ENCODE results near the gene SRD5A1.
"Not testable (repeated sequence)": the region's sequence is repeated elsewhere in the genome, so short reads cannot be mapped to it uniquely, and the experiment has no call there.

Gene SRD5A1

DNA sequence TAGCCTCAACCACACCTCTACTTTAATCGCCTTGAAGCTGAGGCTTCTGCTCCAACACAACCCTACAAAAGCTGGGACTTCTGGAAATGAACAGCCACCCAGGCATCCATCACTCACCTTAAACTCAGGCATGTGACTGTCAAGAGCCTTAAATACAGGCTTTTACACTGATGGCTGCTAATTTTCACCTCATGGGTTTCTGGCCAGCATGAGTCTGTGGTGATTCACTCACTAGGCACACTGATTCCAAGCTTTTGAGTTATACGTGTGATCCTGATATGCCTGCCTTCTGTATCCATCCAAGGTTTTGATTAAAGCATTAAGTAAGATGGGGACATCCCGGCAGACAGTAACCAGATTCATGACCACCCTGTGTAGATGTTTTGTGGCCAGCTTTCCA, 9.3 kb upstream of the SRD5A1 start:
- Mint-ChIP-seq H3K4me3 (no peak overlapping the region), H3K9me3 (no peaks in the 10 kb centered on the region), H3K36me3 (peaks cover 46% of the 10 kb centered on the region), H3K27ac (no peak overlapping the region), H3K27me3 (no peaks in the 10 kb centered on the region), H3K4me1 (peaks cover 50% of the 10 kb centered on the region)

DNA sequence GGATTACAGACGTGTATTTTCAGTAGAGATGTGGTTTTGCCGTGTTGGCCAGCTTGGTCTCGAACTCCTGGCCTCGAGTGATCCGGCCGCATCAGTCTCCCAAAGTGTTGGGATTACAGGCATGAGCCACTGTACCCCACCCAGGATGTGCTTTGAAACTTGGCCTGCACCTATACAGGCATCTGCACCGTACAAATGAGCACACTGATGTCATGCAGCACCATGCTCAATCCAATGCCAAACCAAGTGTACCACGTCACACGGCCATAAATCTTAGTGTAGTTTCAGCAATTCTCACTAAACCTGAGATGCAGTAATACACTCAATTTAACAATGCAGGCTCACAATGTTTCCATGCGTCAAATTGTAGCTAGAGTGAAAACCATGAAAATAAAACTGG, 6.7 kb upstream of the SRD5A1 start:
- Mint-ChIP-seq H3K4me1 (peaks cover 71% of the 10 kb centered on the region), H3K36me3 (peaks cover 48% of the 10 kb centered on the region), H3K9me3 (no peaks in the 10 kb centered on the region), H3K27me3 (no peaks in the 10 kb centered on the region), H3K4me3 (peak overlapping the region; percentile 23), H3K27ac (no peak overlapping the region)

GRCh38 chr5:6631441-6631840, 1.8 kb upstream of the SRD5A1 start:
- H3K36me3 Mint-ChIP-seq, result peaks cover 19% of the 10 kb centered on the region
- H3K27ac Mint-ChIP-seq, result peak overlapping the region; percentile 99
- H3K27me3 Mint-ChIP-seq, result no peaks in the 10 kb centered on the region
- H3K4me3 Mint-ChIP-seq, result peak overlapping the region; percentile 100
- peaks cover 49% of the 10 kb centered on the region for H3K4me1 Mint-ChIP-seq
- no peaks in the 10 kb centered on the region for H3K9me3 Mint-ChIP-seq

DNA sequence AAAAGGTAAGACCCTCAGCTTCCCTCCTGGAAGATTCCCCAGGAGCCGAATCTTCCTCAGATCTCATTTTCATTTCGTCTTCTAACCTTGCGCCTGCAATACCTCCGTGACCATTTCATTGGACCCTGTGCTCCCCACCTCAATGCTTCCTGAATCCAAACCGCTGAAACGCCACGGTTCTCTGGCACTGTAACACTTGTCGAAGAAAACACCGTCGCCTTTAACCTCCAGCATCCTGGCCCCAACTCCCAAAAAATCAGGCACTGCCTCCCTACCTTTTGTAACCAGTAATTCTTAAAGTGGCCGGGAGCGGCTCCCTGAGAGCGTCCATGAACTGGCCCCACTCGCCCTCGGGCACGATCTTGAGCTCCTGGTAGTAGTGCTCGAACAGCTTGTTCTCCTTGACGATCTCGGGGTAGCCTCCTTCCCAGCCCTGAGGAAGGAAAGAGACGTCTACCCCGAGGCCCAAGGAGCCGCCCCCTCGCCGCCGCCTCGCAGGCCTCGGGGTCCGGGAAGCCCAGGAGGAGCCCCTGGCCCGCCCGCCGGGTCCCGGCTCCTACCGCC, 834 bp upstream of the SRD5A1 start:
- Mint-ChIP-seq H3K9me3 (no peaks in the 10 kb centered on the region), H3K27ac (peak overlapping the region; percentile 99), H3K27me3 (no peaks in the 10 kb centered on the region), H3K36me3 (peaks cover 17% of the 10 kb centered on the region), H3K4me1 (peaks cover 45% of the 10 kb centered on the region), H3K4me3 (peak overlapping the region; percentile 100)

DNA sequence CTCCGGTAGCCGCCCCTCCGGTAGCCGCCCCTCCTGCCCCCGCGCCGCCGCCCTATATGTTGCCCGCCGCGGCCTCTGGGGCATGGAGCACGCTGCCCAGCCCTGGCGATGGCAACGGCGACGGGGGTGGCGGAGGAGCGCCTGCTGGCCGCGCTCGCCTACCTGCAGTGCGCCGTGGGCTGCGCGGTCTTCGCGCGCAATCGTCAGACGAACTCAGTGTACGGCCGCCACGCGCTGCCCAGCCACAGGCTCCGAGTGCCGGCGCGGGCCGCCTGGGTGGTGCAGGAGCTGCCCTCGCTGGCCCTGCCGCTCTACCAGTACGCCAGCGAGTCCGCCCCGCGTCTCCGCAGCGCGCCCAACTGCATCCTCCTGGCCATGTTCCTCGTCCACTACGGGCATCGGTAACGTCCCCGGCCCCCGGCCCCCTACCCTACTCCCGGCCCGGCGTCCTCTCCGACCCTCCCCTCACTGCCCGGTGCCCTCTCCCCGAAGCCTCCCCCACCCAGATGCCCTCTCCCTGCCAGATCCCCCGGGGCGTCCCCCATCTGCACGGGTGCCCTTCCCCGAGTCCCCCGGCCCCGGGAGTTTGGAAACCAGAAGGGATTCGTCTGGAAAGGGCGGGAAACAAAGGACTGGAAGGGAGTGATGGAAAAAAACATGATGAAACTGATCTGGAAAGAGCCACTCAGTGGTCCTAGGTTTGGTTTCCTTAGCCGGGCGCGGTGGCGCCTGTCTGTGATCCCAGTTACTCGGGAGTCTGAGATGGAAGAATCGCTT, 417 bp downstream of the SRD5A1 start:
- H3K36me3 Mint-ChIP-seq, result peaks cover 15% of the 10 kb centered on the region
- no peak overlapping the region for H3K27ac Mint-ChIP-seq
- H3K4me3 Mint-ChIP-seq, result peak overlapping the region; percentile 100
- no peaks in the 10 kb centered on the region for H3K27me3 Mint-ChIP-seq
- no peaks in the 10 kb centered on the region for H3K9me3 Mint-ChIP-seq
- peaks cover 35% of the 10 kb centered on the region for H3K4me1 Mint-ChIP-seq

DNA sequence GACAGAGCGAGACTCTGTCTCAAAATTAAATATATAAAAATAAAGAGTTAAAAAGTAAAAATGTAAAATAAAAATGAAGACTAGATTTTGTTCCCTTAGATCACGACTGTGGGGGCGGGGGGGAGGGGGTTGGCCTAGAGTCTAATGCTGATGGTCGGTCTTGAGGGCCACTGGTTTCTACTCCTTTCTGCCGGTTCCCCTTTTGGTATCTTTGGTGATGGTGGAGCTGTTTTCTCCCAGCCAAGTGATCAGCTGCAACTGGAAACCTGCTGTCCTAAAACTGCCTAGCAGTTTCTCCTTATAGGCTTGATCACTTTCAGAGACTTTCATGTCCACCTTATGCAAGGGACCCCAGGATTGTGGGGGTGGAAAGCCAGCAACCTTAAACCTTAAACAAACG, 1.1 kb downstream of the SRD5A1 start:
- H3K4me1 Mint-ChIP-seq, result peaks cover 29% of the 10 kb centered on the region
- no peaks in the 10 kb centered on the region for H3K9me3 Mint-ChIP-seq
- peaks cover 14% of the 10 kb centered on the region for H3K36me3 Mint-ChIP-seq
- H3K4me3 Mint-ChIP-seq, result peak overlapping the region; percentile 87
- no peak overlapping the region for H3K27ac Mint-ChIP-seq
- no peaks in the 10 kb centered on the region for H3K27me3 Mint-ChIP-seq

DNA sequence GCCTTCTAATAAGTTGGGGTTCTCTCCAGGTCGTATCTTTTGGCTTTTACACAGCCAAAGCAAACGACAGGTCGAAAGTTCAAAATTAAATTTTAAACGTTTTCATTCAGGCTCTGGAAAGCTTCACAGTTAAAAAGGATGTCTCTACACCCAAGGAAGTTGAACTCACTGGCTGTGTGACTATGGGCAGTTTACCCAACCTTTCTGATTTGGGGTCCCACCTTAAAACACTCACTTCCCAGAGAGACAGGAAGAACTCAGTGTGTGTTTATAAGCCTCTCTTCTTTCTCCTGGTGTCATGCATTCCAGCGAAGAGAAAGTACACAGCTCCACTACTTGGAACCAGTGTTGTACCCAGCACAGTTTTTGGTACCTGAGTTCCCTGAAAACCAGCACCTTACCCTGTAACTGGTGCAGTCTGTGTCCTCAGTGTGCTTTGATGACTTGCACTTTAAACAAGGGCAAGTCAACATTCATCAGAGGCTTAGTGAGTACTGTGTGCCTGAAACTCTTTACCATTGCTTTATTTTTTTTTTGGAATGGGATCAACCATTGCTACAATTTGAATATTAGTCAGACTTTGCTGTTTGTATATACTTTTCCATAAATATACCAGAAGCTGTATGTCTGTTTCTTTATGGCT, 1.7 kb downstream of the SRD5A1 start:
- Mint-ChIP-seq H3K27me3 (no peaks in the 10 kb centered on the region), H3K4me3 (no peak overlapping the region), H3K36me3 (peaks cover 10% of the 10 kb centered on the region), H3K27ac (no peak overlapping the region), H3K9me3 (no peaks in the 10 kb centered on the region), H3K4me1 (peaks cover 23% of the 10 kb centered on the region)

DNA sequence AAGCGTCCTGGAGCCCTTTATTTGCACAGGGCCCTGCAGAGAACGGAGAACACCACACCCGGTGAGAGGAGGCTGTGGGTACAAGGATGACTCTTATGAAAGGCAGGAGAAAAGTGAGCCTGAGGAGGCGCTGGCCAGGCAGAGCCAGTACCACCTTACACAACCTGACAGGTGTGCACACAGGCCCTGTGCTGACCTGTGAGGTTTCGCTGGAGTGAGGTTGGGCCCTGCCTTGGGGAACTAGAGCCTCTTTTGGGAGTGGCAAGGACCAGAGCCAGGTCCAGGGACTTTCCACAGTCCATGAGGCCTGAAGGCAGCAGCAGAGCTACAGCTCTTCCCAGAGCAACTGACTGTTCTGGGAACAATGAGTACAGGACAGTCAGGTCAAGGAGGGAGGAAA, 3.1 kb downstream of the SRD5A1 start:
- H3K27ac Mint-ChIP-seq, result no peak overlapping the region
- H3K9me3 Mint-ChIP-seq, result no peaks in the 10 kb centered on the region
- no peaks in the 10 kb centered on the region for H3K27me3 Mint-ChIP-seq
- H3K4me3 Mint-ChIP-seq, result no peak overlapping the region
- peaks cover 10% of the 10 kb centered on the region for H3K4me1 Mint-ChIP-seq
- peaks cover 6% of the 10 kb centered on the region for H3K36me3 Mint-ChIP-seq

DNA sequence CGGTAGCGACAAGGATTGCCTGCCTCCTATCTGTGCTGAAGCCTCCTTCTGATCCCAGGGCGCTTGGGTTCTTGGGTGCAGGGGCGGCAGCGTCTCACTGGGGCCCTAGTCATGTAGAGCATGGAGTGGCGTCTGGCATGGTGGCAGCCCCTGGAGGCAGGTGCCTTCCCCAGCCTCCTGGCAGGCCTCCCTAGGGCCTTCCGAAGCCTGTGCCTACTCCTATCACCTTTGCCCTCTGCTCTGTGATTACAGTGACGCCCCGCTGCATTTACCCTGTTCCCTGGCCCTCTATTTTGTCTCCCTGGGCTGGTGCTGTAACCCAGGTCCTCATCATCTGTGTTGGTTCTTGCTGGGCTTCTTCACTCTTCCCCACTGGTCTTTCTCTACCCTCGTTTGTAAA, 3.8 kb downstream of the SRD5A1 start:
- Mint-ChIP-seq H3K4me3 (no peak overlapping the region), H3K27ac (no peak overlapping the region), H3K27me3 (no peaks in the 10 kb centered on the region), H3K36me3 (peaks cover 4% of the 10 kb centered on the region), H3K9me3 (no peaks in the 10 kb centered on the region), H3K4me1 (peaks cover 5% of the 10 kb centered on the region)

DNA sequence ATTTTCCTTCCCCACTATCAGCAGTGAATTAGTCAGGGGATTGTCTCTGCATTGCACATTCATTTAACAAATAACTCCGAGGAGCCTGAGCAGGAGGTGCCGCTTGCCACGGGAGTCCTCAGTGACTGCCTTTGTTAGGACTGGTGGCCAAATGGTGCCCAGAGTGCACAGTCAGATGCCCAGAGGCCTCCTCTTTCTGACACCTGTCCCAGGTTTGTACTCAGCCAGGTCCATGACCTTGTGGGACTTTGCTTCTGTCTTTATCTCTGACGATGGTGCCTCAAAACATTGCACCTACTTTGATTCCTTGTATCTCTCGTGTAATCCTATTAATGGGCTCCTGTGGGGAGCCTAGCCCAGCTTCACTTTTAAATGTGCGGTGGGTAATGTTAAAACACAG, 4.3 kb downstream of the SRD5A1 start:
- no peaks in the 10 kb centered on the region for H3K4me1 Mint-ChIP-seq

DNA sequence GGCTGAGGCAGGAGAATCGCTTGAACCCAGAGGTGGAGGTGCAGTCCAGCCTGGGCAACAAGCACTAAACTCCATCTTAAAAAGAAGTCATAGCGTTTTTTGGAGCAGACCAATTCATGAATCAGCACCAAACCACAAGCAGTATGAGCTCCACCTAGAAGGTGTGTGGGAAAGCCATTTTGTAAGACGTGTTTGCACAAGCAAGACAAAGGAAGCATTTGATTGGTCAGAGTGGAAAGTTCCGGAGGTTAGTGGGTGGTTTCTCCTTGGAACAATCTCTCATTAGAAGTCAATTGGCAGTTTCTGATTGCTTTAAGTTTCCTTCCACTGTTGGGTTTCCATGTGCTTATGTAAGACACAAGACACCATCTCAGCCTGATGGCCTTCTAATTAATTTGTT, 5.0 kb downstream of the SRD5A1 start:
- no peaks in the 10 kb centered on the region for H3K27me3 Mint-ChIP-seq
- H3K27ac Mint-ChIP-seq, result no peak overlapping the region
- no peak overlapping the region for H3K4me3 Mint-ChIP-seq
- H3K4me1 Mint-ChIP-seq, result no peaks in the 10 kb centered on the region
- peaks cover 2% of the 10 kb centered on the region for H3K36me3 Mint-ChIP-seq
- no peaks in the 10 kb centered on the region for H3K9me3 Mint-ChIP-seq

More for the DNA sequence above, 4.3 kb downstream of the SRD5A1 start:
- no peaks in the 10 kb centered on the region for H3K9me3 Mint-ChIP-seq
- H3K27ac Mint-ChIP-seq, result no peak overlapping the region
- peaks cover 2% of the 10 kb centered on the region for H3K36me3 Mint-ChIP-seq
- no peaks in the 10 kb centered on the region for H3K27me3 Mint-ChIP-seq
- no peak overlapping the region for H3K4me3 Mint-ChIP-seq

DNA sequence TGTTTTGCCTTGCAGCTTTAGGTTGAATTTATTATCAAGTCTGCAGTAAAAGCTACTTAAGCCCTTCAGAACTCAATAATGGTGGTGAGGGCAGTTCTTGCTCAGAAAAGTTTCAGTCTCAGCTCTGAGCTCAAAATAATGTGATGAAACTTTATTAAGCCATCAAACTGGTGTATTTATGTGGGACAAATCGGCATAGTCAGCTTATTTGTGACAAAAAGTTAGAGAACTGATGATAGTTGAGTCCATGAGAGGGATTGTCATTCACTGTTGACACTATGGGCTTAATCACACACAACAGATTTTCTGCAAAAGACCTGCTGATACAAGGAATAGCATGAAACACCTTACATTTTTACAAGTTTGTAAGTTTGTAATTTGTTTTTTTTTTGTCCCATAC, 9.4 kb downstream of the SRD5A1 start:
- H3K27ac Mint-ChIP-seq, result no peak overlapping the region
- H3K36me3 Mint-ChIP-seq, result peaks cover 9% of the 10 kb centered on the region
- no peak overlapping the region for H3K4me3 Mint-ChIP-seq
- no peaks in the 10 kb centered on the region for H3K4me1 Mint-ChIP-seq
- H3K9me3 Mint-ChIP-seq, result no peaks in the 10 kb centered on the region
- H3K27me3 Mint-ChIP-seq, result no peaks in the 10 kb centered on the region

DNA sequence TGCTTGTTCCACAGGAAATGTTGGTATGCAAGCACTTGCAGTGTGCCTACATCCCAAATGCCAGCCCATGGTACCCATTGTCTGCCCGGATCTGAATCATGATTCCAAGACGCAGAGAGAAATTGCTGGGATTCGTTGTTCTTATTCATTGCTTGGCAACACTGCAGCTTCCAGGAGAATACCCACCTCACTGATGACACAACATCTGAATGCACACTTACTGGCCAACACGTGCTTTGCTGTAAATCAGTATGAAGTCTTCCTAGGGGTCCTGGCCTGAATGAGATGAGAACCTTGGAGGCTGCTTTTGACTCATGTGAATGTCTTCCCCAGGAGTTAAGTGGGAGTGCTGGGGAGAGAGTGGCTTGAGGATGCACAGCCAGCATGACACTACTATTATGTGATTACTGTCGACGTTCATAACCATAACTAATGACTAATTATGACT, 11.6 kb downstream of the SRD5A1 start:
- no peak overlapping the region for H3K4me3 Mint-ChIP-seq
- H3K27ac Mint-ChIP-seq, result no peak overlapping the region
- no peaks in the 10 kb centered on the region for H3K4me1 Mint-ChIP-seq
- no peaks in the 10 kb centered on the region for H3K9me3 Mint-ChIP-seq
- H3K36me3 Mint-ChIP-seq, result peaks cover 11% of the 10 kb centered on the region
- no peaks in the 10 kb centered on the region for H3K27me3 Mint-ChIP-seq

GRCh38 chr5:6645571-6646362, 12.5 kb downstream of the SRD5A1 start:
- not testable (repeated sequence) for H3K9me3 Mint-ChIP-seq, H3K27me3 Mint-ChIP-seq, H3K27ac Mint-ChIP-seq, H3K4me1 Mint-ChIP-seq, H3K4me3 Mint-ChIP-seq
- peaks cover 13% of the 10 kb centered on the region for H3K36me3 Mint-ChIP-seq

GRCh38 chr5:6649186-6649585, 15.9 kb downstream of the SRD5A1 start:
- peaks cover 18% of the 10 kb centered on the region for H3K36me3 Mint-ChIP-seq
- no peaks in the 10 kb centered on the region for H3K27me3 Mint-ChIP-seq
- H3K27ac Mint-ChIP-seq, result no peak overlapping the region
- H3K4me3 Mint-ChIP-seq, result no peak overlapping the region
- H3K9me3 Mint-ChIP-seq, result no peaks in the 10 kb centered on the region
- no peaks in the 10 kb centered on the region for H3K4me1 Mint-ChIP-seq

- H3K4me3 Mint-ChIP-seq, result no peak overlapping the region
- H3K27ac Mint-ChIP-seq, result no peak overlapping the region
- no peaks in the 10 kb centered on the region for H3K9me3 Mint-ChIP-seq
- H3K27me3 Mint-ChIP-seq, result no peaks in the 10 kb centered on the region
- H3K36me3 Mint-ChIP-seq, result peaks cover 16% of the 10 kb centered on the region
- H3K4me1 Mint-ChIP-seq, result no peaks in the 10 kb centered on the region
Measured at GRCh38 chr5:6649681-6650080, 16.4 kb downstream of the SRD5A1 start.
